NAMALWA (cell line): ENCODE results near the gene PSME3.
"Not testable (repeated sequence)": the region's sequence is repeated elsewhere in the genome, so short reads cannot be mapped to it uniquely, and the experiment has no call there.

Experiments used
- DNase-seq: peaks from one replicate; pipeline ENCODE4 v3.0.0-alpha.2; 2015; ENCODE audit warnings: low spot score

PSME3 gene

DNA sequence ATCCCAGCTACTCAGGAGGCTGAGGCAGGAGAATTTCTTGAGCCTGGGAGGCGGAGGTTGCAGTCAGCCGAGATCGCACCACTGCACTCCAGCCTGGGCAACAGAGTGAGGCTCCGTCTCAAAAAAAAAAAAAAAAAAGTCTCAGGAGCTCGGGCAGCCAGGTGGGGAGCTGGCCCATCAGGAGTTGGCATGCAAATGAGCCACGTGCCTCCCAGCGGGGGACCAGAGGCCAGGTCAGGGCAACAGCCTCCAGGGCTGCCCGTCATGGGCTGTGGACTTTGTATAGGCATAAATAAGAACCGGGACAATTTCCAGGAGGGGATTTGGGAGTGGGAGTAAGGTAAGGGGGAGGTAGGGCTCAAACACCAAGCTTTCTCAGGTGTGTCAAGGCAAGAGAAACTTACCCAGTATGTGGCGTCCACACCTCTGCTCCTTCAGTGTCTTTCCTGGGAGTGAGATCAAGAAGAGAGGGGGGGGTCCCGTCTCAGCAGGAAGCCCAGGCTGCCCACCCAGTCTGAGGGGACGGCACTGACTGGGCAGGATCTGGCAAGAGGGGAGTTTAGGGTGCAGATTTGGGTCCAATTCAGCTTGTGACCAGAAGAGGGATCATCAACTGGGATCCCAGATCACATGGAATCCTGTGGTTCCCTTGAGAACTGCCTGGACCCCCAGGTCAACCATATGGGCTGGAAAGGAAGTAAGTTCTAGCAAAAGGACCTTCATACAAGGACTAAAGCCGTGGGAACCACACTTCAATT lies 45.1 kb downstream of the PSME3 start:
- no peak for DNase-seq

DNA sequence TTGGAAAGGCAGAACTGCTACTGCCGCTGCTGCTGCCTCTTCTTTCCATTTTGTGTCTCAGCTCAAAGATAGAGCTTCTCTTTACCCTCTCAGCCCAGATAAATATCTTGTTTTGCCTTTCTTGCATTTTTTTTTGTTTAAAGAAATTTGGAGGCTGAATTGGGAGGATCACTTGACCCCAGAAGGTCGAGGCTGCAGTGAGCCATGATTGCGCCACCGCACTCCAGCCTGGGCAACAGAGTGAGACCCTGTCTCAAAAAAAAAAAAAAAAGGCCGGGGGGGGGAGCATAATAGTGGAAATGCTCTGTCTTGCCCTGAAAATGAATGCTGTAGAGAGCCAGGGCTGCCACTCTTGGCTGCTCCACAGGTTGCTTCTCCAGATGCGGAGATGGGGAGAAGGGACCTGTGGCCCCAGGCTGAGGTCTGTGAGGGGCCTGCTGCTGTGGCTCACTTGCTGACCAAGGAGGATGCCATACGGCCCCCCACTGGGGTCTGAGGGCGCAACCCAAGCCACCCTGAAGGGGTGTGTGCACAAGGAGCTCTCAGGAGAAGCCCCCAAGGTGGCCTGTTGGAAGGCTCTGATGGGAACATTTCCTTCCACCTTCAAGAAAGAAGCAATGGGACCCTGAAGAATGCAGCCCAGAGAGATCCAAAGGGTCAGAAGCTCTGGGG lies 45.9 kb downstream of the PSME3 start:
- no peak for DNase-seq

- DNase-seq = no peak
Measured at GRCh38 chr17:42879596-42879985, 46.4 kb downstream of the PSME3 start.

GRCh38 chr17:42880776-42881310 lies 47.6 kb downstream of the PSME3 start:
- DNase-seq = no peak

DNA sequence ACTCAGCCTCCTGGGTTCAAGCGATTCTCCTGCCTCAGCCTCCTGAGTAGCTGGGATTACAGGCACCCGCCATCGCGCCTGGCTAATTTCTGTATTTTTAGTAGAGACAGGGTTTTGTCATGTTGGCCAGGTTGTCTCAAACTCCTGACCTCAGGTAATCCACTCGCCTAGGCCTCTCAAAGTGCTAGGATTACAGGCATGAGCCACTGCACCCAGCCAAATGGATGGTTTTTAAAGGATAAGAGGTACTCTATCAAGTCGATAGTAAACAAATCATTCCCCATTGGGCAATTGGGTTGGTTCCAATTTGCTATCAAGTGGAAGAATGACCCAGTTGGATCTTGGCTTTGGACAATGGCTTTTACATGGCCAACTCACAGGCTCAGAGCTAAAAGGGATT lies 48.5 kb downstream of the PSME3 start:
- not testable (repeated sequence) for DNase-seq

DNA sequence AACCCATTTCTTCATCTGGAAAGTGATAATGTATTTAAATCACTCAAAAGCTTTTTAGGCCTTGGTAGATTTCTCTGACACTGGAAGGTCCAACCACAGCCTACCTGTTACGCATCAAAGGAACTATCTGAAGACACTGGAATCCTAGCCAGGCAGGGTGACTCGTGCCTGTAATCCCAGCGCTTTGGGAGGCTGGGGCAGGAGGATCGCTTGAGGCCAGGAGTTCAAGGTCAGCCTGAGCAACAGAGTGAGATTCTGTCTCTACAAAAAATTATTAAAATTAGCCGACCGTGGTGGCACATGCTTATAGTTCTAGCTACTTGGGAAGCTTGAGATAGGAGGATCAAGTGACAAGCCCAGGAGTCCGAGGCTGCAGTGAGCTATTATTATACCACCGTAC lies 49.0 kb downstream of the PSME3 start:
- no peak for DNase-seq

GRCh38 chr17:42883802-42884558 lies 50.8 kb downstream of the PSME3 start:
- DNase-seq = no peak

- DNase-seq = not testable (repeated sequence)
Measured at GRCh38 chr17:42885806-42886205, 52.6 kb downstream of the PSME3 start.

- no peak for DNase-seq
Measured at GRCh38 chr17:42886283-42887176, 53.3 kb downstream of the PSME3 start.

- DNase-seq = no peak
Measured at GRCh38 chr17:42889809-42890208, 56.6 kb downstream of the PSME3 start.

DNA sequence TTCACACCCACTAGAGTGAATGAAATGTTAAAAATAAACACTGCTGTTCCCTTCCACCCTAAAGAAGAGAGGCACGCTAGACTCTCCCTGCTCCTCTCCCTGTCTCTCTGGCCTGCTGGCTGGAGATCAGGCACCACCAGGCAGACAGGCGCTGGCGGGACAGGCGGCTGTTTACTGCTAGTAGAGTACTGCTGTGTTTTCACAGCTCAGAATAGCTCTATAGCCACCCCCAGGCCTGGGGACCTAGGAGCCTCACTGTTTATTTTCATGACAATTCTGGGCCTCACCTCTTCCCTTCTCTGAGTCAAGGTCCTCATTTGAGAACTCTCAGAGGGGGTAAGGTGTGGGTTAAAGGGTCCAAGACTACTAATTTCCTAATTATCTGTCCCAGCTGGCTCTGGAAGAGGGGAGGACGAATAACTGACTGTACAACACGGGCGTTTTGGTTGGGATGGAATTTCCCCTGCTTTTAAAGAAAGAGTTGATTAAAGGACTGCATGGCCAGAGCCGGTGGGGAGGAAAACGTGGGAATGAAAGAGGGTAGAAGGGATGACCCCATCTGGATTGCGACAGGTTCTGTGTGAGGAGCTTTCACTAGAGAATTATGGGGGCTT lies 58.4 kb downstream of the PSME3 start:
- DNase-seq = no peak

DNA sequence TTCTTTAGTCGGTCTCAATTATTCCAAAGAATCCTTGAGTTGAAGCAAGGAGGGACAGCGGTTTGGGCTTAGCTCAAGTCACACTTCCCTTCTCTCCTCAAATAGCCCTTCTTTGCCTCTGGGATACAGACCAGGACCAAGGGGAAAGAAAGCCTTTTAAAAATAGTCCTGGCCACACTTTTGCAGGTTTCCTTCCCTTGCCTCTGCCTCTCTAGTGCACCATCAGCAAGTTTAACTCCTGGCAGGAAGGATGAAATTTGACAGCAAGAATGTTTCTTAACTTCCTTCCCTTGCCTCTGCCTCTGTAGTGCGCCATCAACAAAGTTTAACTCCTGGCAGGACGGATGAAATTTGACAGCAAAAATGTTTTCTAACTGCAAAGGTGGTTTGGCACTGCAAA lies 60.2 kb downstream of the PSME3 start:
- no peak for DNase-seq
